ENCODE data around the gene HOXD9. TPM values are rescaled to one million over a fixed set of nuclear protein-coding genes. Genes with fewer than 3 reads are reported as not detected.

Gene HOXD9
- total RNA-seq, 2 experiments from 2014 or later = not detected

GRCh38 chr2:176147210-176147799 lies 24.8 kb downstream of the HOXD9 start:
- Histone ChIP-seq H3K9me2 (ENCODE audit: insufficient read depth, low read length) (no peaks in the 10 kb centered on the region), H3K79me2 (ENCODE audit: insufficient read depth, low read depth, low read length) (no peaks in the 10 kb centered on the region), H3K27ac (ENCODE audit: low read depth, low read length, poor library complexity, severe bottlenecking) (no peak overlapping the region), H3K9me3 (ENCODE audit: low read length) (no peaks in the 10 kb centered on the region), H3K36me3 (ENCODE audit: insufficient read depth, low read length) (no peaks in the 10 kb centered on the region), H2AFZ (ENCODE audit: low read length) (no peak overlapping the region), H3K4me3 (ENCODE audit: low read depth, low read length, poor library complexity, severe bottlenecking) (no peak overlapping the region), H3K4me1 (ENCODE audit: insufficient read depth, low read length, poor library complexity, severe bottlenecking) (no peaks in the 10 kb centered on the region), H3K4me2 (ENCODE audit: low read length) (no peak overlapping the region), H4K20me1 (ENCODE audit: insufficient read depth, low read length) (no peaks in the 10 kb centered on the region)
- ChIA-PET POLR2A (no interaction called here), CTCF (ENCODE audit: unreplicated experiment) (no interaction called here)
- intact Hi-C loops (cut with micrococcal nuclease; ENCODE audit: unreplicated experiment) = no loop called here
- BruUV-seq (replicated peaks) = no TSS peak
- no peak for DNase-seq (ENCODE audit: low spot score)
- TF ChIP-seq EZH2phosphoT487 (IDR thresholded peaks at IDR 0.05; ENCODE audit: borderline replicate concordance, low read depth, low read length) = no peak
- no peak for TF ChIP-seq CTCF (conservative IDR thresholded peaks at IDR 0.05; ENCODE audit: low read length)

- ChIA-PET POLR2A (no interaction called here), CTCF (ENCODE audit: unreplicated experiment) (no interaction called here)
- Histone ChIP-seq H3K4me1 (ENCODE audit: insufficient read depth, low read length, poor library complexity, severe bottlenecking) (no peaks in the 10 kb centered on the region), H3K9me3 (ENCODE audit: low read length) (no peaks in the 10 kb centered on the region), H4K20me1 (ENCODE audit: insufficient read depth, low read length) (no peaks in the 10 kb centered on the region), H3K4me2 (ENCODE audit: low read length) (no peak overlapping the region), H3K4me3 (ENCODE audit: low read depth, low read length, poor library complexity, severe bottlenecking) (no peak overlapping the region), H3K27ac (ENCODE audit: low read depth, low read length, poor library complexity, severe bottlenecking) (no peak overlapping the region), H2AFZ (ENCODE audit: low read length) (no peak overlapping the region), H3K79me2 (ENCODE audit: insufficient read depth, low read depth, low read length) (no peaks in the 10 kb centered on the region), H3K9me2 (ENCODE audit: insufficient read depth, low read length) (no peaks in the 10 kb centered on the region), H3K36me3 (ENCODE audit: insufficient read depth, low read length) (no peaks in the 10 kb centered on the region)
- DNase-seq (ENCODE audit: low spot score) = no peak
- intact Hi-C loops (cut with micrococcal nuclease; ENCODE audit: unreplicated experiment) = no loop called here
- BruUV-seq (replicated peaks) = no TSS peak
- TF ChIP-seq EZH2phosphoT487 (IDR thresholded peaks at IDR 0.05; ENCODE audit: borderline replicate concordance, low read depth, low read length) (no peak), CTCF (conservative IDR thresholded peaks at IDR 0.05; ENCODE audit: low read length) (no peak)
Measured at GRCh38 chr2:176147800-176148496, 25.4 kb downstream of the HOXD9 start.

- no peaks in the 10 kb centered on the region for H3K9me2 ChIP-seq (ENCODE audit: insufficient read depth, low read length)
- intact Hi-C loops (cut with micrococcal nuclease; ENCODE audit: unreplicated experiment) = no loop called here
- BruUV-seq (replicated peaks) = no TSS peak
- H3K4me1 ChIP-seq (ENCODE audit: insufficient read depth, low read length, poor library complexity, severe bottlenecking) = no peaks in the 10 kb centered on the region
- ChIA-PET POLR2A (no interaction called here), CTCF (ENCODE audit: unreplicated experiment) (no interaction called here)
- H3K36me3 ChIP-seq (ENCODE audit: insufficient read depth, low read length) = no peaks in the 10 kb centered on the region
- TF ChIP-seq CTCF (conservative IDR thresholded peaks at IDR 0.05; ENCODE audit: low read length) (no peak), EZH2phosphoT487 (IDR thresholded peaks at IDR 0.05; ENCODE audit: borderline replicate concordance, low read depth, low read length) (no peak)
- no peak overlapping the region for H2AFZ ChIP-seq (ENCODE audit: low read length)
- H3K4me2 ChIP-seq (ENCODE audit: low read length) = no peak overlapping the region
- H3K27ac ChIP-seq (ENCODE audit: low read depth, low read length, poor library complexity, severe bottlenecking) = no peak overlapping the region
- H3K79me2 ChIP-seq (ENCODE audit: insufficient read depth, low read depth, low read length) = no peaks in the 10 kb centered on the region
- DNase-seq (ENCODE audit: low spot score) = no peak
- no peaks in the 10 kb centered on the region for H4K20me1 ChIP-seq (ENCODE audit: insufficient read depth, low read length)
- no peak overlapping the region for H3K4me3 ChIP-seq (ENCODE audit: low read depth, low read length, poor library complexity, severe bottlenecking)
- no peaks in the 10 kb centered on the region for H3K9me3 ChIP-seq (ENCODE audit: low read length)
Measured at GRCh38 chr2:176148751-176149421, 26.4 kb downstream of the HOXD9 start.
